ENCODE data around the gene ESYT2. TPM values are rescaled to one million over a fixed set of nuclear protein-coding genes. Genes with fewer than 3 reads are reported as not detected.

Gene ESYT2
- total and polyA plus RNA-seq, 8 donors = 8.1 to 31.8 (median 27.3) TPM

- FAIRE-seq (no peak), ATAC-seq (no peak), DNase-seq (peak in 1 of 6 donors; percentile 62)
- intact Hi-C loops (cut with DNase I) = no loop called here
- Histone ChIP-seq H3K4me3 (no peak overlapping the region), H3K27me3 (no peaks in the 10 kb centered on the region), H3K36me3 (peaks cover 0 to 14% (median 0%) of the 10 kb centered on the region in 3 donors), H3K9me3 (no peaks in the 10 kb centered on the region), H3K27ac (no peak overlapping the region), H3K4me1 (no peaks in the 10 kb centered on the region)
- no peak for TF ChIP-seq CTCF (IDR thresholded peaks at IDR 0.05)
- 96 to 97% methylated on average over 30 of the region's 30 CpGs for WGBS, 2 donors
These were observed 38.1 kb upstream of the ESYT2 start for GRCh38 chr7:158867214-158867984.

GRCh38 chr7:158865977-158866376, 36.7 kb upstream of the ESYT2 start:
- intact Hi-C loops (cut with DNase I) = no loop called here
- H3K9me3 ChIP-seq = no peaks in the 10 kb centered on the region
- H3K4me3 ChIP-seq = no peak overlapping the region
- WGBS, 2 donors = 94 to 97% methylated on average over 4 of the region's 4 CpGs
- no peak overlapping the region for H3K27ac ChIP-seq
- ATAC-seq (no peak), DNase-seq (no peak), FAIRE-seq (no peak)
- no peak for TF ChIP-seq CTCF (IDR thresholded peaks at IDR 0.05)
- no peaks in the 10 kb centered on the region for H3K27me3 ChIP-seq
- peaks cover 0 to 2% (median 0%) of the 10 kb centered on the region in 3 donors for H3K36me3 ChIP-seq
- no peaks in the 10 kb centered on the region for H3K4me1 ChIP-seq

- FAIRE-seq = no peak
- Histone ChIP-seq H3K4me3 (no peak overlapping the region), H3K27ac (no peak overlapping the region), H3K9me3 (no peaks in the 10 kb centered on the region), H3K4me1 (no peaks in the 10 kb centered on the region), H3K27me3 (no peaks in the 10 kb centered on the region), H3K36me3 (no peaks in the 10 kb centered on the region)
- intact Hi-C loops (cut with DNase I) = no loop called here
- no peak for DNase-seq
- TF ChIP-seq CTCF (IDR thresholded peaks at IDR 0.05) = no peak
- ATAC-seq = no peak
- WGBS, 2 donors = 72 to 75% methylated on average over 7 of the region's 7 CpGs
These were observed 36.2 kb upstream of the ESYT2 start for GRCh38 chr7:158865462-158865922.

- H3K4me3 ChIP-seq = no peak overlapping the region
- no peaks in the 10 kb centered on the region for H3K36me3 ChIP-seq
- no peak for TF ChIP-seq CTCF (IDR thresholded peaks at IDR 0.05)
- H3K4me1 ChIP-seq = no peaks in the 10 kb centered on the region
- DNase-seq (no peak), ATAC-seq (no peak), FAIRE-seq (no peak)
- peak overlapping the region in 1 of 4 donors; percentile 15 for H3K27ac ChIP-seq
- 90 to 99% methylated on average over 7 of the region's 7 CpGs for WGBS, 2 donors
- H3K27me3 ChIP-seq = no peaks in the 10 kb centered on the region
- intact Hi-C loops (cut with DNase I) = no loop called here
- H3K9me3 ChIP-seq = no peaks in the 10 kb centered on the region
These were observed 35.5 kb upstream of the ESYT2 start for GRCh38 chr7:158864833-158865232.

GRCh38 chr7:158864507-158864820, 35.2 kb upstream of the ESYT2 start:
- H3K27me3 ChIP-seq = no peaks in the 10 kb centered on the region
- H3K27ac ChIP-seq = peak overlapping the region in 2 of 4 donors; percentile 15 to 16
- FAIRE-seq (no peak), ATAC-seq (no peak), DNase-seq (no peak)
- no peaks in the 10 kb centered on the region for H3K36me3 ChIP-seq
- no peak for TF ChIP-seq CTCF (IDR thresholded peaks at IDR 0.05)
- 76 to 82% methylated on average over 3 of the region's 3 CpGs for WGBS, 2 donors
- H3K4me1 ChIP-seq = no peaks in the 10 kb centered on the region
- H3K9me3 ChIP-seq = no peaks in the 10 kb centered on the region
- peak overlapping the region in 2 of 4 donors; percentile 41 to 45 for H3K4me3 ChIP-seq
- intact Hi-C loops (cut with DNase I) = no loop called here

All from pancreas (tissue), 10 donors.